GM12892 (cell line): ENCODE measurements around the gene ADORA2A.
"Not testable (repeated sequence)": the region's sequence is repeated elsewhere in the genome, so short reads cannot be mapped to it uniquely, and the experiment has no call there.

ENCODE experiments used
- DNase-seq: peaks from one replicate; pipeline ENCODE4 v3.0.0; 2011; ENCODE audit not compliant: insufficient read length
- FAIRE-seq: peaks from 2 replicates; lab custom pipeline; 2011; peaks lifted over from hg19 to GRCh38; lab: Jason Lieb, UNC
- POLR2A ChIP-seq: IDR thresholded peaks from 2 replicates; pipeline ENCODE4 v1.6.1; 2011; ENCODE audit warnings: low read depth, low read length, control low read depth
- POLR2AphosphoS5 ChIP-seq: IDR thresholded peaks from 2 replicates; pipeline ENCODE4 v1.6.1; 2011; ENCODE audit warnings: low read depth, low read length, control low read depth
- TAF1 ChIP-seq: IDR thresholded peaks from 2 replicates; pipeline ENCODE4 v1.6.1; 2011; ENCODE audit warnings: low read depth, mild to moderate bottlenecking, control low read depth, low read length, borderline replicate concordance

ADORA2A gene

DNA sequence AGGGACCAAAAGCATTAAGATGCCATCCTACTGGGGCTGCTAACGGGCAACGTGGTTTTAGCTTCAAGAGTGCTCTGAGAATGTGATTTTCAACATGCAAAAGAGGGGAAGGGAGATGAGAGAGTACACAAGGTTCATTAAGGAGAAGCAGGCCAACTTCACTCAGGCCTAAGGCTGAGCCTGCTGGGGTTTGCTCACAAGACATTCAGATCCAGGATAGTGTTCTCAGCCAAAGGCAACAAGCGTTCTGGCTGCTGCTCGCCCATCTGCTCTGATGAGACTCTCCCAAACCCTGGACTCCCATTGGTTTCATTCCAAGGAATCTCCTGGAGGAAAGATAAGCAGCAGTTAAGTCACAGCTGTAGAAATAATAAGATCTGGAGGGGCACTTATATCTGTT is 44.2 kb downstream of the ADORA2A start:
- TF ChIP-seq POLR2AphosphoS5: no peak
- TF ChIP-seq TAF1: no peak
- no peak for TF ChIP-seq POLR2A
- FAIRE-seq: no peak

DNA sequence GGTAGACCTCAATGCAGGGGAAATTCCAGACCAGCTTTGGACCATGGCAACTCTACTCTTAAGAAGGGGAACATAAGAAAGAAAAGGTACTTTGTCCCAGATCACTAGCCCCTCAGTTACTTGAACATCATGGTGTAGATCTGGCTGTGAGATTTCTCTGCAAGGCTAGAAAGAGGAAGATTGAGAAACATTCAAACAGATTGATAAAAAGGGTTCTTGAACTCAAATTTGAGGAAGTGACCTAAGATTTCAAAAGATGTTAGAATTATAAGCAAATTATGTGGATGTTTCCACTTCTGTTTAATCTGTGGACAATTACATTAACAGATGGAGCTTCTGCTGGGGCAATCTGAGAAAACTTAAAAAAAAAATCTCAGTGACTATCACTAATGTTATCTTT is 45.9 kb downstream of the ADORA2A start:
- TF ChIP-seq POLR2A (no peak), POLR2AphosphoS5 (no peak), TAF1 (no peak)
- DNase-seq: no peak
- FAIRE-seq: no peak

More for the DNA sequence above, 44.2 kb downstream of the ADORA2A start:
- no peak for DNase-seq

DNA sequence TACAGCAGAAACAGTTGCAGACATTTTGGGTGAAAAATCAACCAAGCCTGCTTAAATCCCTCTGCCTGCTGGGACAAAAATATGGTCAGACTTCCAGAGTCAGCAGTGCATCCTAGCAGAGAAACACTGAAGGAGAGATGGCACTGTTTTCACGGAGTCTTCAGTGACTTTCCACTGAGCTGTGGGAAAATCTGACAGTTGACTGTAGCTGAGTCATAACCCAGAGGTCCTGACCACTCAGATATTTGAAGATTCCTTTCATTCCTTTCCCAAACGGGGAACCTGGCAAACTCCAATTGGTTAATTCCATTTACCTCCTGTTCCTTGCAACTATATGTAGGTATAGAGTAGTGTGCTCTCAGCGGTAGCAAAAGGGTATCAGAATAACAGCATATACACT is 46.8 kb downstream of the ADORA2A start:
- DNase-seq (no peak), FAIRE-seq (no peak)
- no peak for TF ChIP-seq POLR2AphosphoS5
- no peak for TF ChIP-seq TAF1
- TF ChIP-seq POLR2A: no peak

GRCh38 chr22:24474649-24475255 is 47.4 kb downstream of the ADORA2A start:
- no peak for FAIRE-seq
- TF ChIP-seq POLR2AphosphoS5 (no peak), TAF1 (no peak), POLR2A (no peak)
- no peak for DNase-seq

DNA sequence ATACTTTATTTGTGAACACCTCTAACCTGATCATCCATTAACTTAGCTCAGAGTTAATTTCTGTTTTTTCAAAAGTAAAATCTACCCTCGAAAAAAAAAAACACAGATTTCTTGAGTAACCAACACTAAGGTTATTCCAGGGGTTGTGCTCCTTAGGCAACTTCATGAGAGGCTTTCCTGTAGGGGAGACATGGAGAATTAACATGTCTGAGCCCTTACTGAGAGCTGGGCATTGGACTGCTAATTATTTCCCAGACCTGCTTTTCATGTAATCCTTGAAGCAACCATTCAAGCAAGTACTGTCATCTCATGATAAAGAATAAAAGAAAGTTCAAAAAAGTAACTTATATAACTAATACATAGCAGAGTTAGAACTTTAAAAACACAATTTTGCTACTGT is 54.2 kb downstream of the ADORA2A start:
- FAIRE-seq (no peak), DNase-seq (no peak)
- TF ChIP-seq POLR2A (no peak), POLR2AphosphoS5 (no peak), TAF1 (no peak)

GRCh38 chr22:24482575-24482974 is 55.2 kb downstream of the ADORA2A start:
- TF ChIP-seq POLR2A (no peak), POLR2AphosphoS5 (no peak), TAF1 (no peak)
- no peak for DNase-seq
- no peak for FAIRE-seq

DNA sequence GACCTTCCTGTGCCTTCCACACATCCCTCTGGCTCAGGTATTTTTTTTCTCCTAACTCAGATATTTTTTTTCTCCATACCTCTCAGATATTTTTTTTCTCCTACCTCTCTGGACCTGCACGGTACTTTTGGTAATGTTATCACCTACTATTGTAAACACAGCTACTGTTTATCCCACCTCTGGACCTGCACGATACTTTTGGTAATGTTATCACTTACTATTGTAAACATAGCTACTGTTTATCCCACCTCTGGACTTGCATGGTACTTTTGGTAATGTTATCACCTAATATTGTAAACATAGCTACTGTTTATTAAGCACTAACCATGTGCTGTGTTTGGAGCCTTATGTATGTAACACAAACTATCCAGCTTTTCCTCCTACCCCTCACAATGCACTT is 55.6 kb downstream of the ADORA2A start:
- no peak for TF ChIP-seq POLR2A
- DNase-seq: no peak
- FAIRE-seq: no peak

GRCh38 chr22:24483976-24484545 is 56.7 kb downstream of the ADORA2A start:
- no peak for FAIRE-seq
- no peak for DNase-seq

DNA sequence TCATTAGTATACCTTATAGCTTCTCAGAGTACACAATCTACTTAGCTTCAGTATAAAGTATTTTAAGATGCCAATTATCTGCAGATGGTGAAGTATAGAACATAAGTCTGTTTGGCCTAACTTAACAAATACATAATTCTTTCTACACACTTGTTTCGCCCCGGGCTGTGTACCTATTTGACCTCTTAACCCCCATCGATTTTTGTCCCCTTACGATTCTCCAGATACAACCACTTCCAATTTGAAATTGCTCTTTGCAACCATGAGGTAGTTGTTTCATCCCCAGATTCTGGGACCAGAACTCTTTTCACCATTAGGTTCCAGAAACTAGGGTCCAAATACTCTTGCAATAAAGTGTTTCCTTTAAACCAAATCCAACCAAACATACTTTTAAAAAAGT is 57.8 kb downstream of the ADORA2A start:
- FAIRE-seq (no peak), DNase-seq (no peak)
- TF ChIP-seq POLR2AphosphoS5 (no peak), POLR2A (no peak), TAF1 (no peak)

More at GRCh38 chr22:24483976-24484545, 56.7 kb downstream of the ADORA2A start:
- TF ChIP-seq POLR2A (no peak), POLR2AphosphoS5 (no peak), TAF1 (no peak)

- FAIRE-seq (no peak), DNase-seq (no peak)
- TF ChIP-seq TAF1 (no peak), POLR2AphosphoS5 (no peak)
Observed at GRCh38 chr22:24485608-24486007, 58.2 kb downstream of the ADORA2A start.

GRCh38 chr22:24486501-24486921 is 59.1 kb downstream of the ADORA2A start:
- DNase-seq: no peak
- FAIRE-seq: peak; percentile 38
- TF ChIP-seq TAF1 (no peak), POLR2AphosphoS5 (no peak), POLR2A (no peak)

- no peak for DNase-seq
- TF ChIP-seq TAF1 (no peak), POLR2A (no peak), POLR2AphosphoS5 (no peak)
- no peak for FAIRE-seq
Observed at GRCh38 chr22:24489011-24489410, 61.6 kb downstream of the ADORA2A start.

DNA sequence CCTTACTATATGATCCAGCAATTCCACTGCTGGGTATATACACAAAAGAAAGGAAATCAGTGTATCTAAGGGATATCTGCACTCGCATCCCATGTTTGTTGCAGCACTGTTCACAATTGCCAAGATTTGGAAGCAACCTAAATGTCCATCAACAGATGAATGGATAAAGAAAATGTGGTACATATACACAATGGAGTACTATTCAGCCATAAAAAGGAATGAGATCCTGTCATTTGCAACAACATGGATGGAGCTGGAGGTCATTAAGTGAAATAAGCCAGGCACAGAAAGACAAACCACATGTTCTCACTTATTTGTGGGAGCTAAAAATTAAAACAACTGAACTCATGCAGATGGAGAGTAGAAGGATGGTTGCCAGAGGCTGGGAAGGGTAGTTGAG is 62.0 kb downstream of the ADORA2A start:
- not testable (repeated sequence) for DNase-seq, FAIRE-seq
